Fibroblast of skin of left biceps (primary cell): ENCODE data around the gene TMEM143.
A peak's percentile ranks its signal among the peaks of the same experiment; 100 is the strongest.
"Not testable (repeated sequence)": the region's sequence is repeated elsewhere in the genome, so short reads cannot be mapped to it uniquely, and the experiment has no call there.

Source experiments
- DNase-seq, 2 experiments: peaks; one replicate each; pipeline ENCODE4 v3.0.0-alpha.2; 2013; ENCODE audit warnings: low read depth in 2 of 2

TMEM143 gene

GRCh38 chr19:48363810-48364597, at the start of gene TMEM143, which contains the start of gene SYNGR4:
Gene TMEM143, minus strand, starts transcription at chr19:48363940. Its CDS starts 20 bp downstream, at chr19:48363920.
Gene SYNGR4, plus strand, starts transcription at chr19:48364367. Its CDS starts 1,476 bp downstream, at chr19:48365843.
- DNase-seq: peak; percentile 99

- DNase-seq: no peak
Observed at GRCh38 chr19:48405850-48406249, 42.1 kb upstream of the TMEM143 start.

GRCh38 chr19:48405010-48405659, 41.4 kb upstream of the TMEM143 start:
- no peak for DNase-seq

- DNase-seq: no peak
Observed at GRCh38 chr19:48403606-48404005, 39.9 kb upstream of the TMEM143 start.

- DNase-seq: no peak
Observed at GRCh38 chr19:48401287-48401686, 37.5 kb upstream of the TMEM143 start.

- DNase-seq: no peak
Observed at GRCh38 chr19:48400018-48400742, 36.4 kb upstream of the TMEM143 start.

- DNase-seq: peak; percentile 58 to 62
Observed at GRCh38 chr19:48398375-48399235, 34.9 kb upstream of the TMEM143 start.

GRCh38 chr19:48398102-48398374, 34.3 kb upstream of the TMEM143 start:
- DNase-seq: no peak

GRCh38 chr19:48397263-48398101, 33.7 kb upstream of the TMEM143 start:
- no peak for DNase-seq

- no peak for DNase-seq
Observed at GRCh38 chr19:48396824-48397176, 33.1 kb upstream of the TMEM143 start.

GRCh38 chr19:48396016-48396823, 32.5 kb upstream of the TMEM143 start:
- DNase-seq: no peak

- DNase-seq: no peak
Observed at GRCh38 chr19:48395499-48395898, 31.8 kb upstream of the TMEM143 start.

- no peak for DNase-seq
Observed at GRCh38 chr19:48395170-48395455, 31.4 kb upstream of the TMEM143 start.

- DNase-seq: no peak
Observed at GRCh38 chr19:48394331-48395169, 30.8 kb upstream of the TMEM143 start.

- no peak for DNase-seq
Observed at GRCh38 chr19:48393559-48394330, 30.0 kb upstream of the TMEM143 start, which contains the start of gene GRIN2D. Gene GRIN2D, plus strand, starts transcription at chr19:48393668. Its CDS starts 4,725 bp downstream, at chr19:48398393.

- DNase-seq: no peak
Observed at GRCh38 chr19:48392860-48393558, 29.3 kb upstream of the TMEM143 start.

GRCh38 chr19:48392006-48392344, 28.2 kb upstream of the TMEM143 start:
- not testable (repeated sequence) for DNase-seq
